HepG2 (cell line): ENCODE data around the gene SERPINB6. TPM values are rescaled to one million over a fixed set of nuclear protein-coding genes. Genes with fewer than 3 reads are reported as not detected.
A peak's percentile ranks its signal among the peaks of the same experiment; 100 is the strongest.

Source experiments
- ATAC-seq: fragments of 200-7000 bp; cut with Tn5 transposase; 3 replicates; pipeline ENCODE4 v1.9.1; 2020; ENCODE audit warnings: mild to moderate bottlenecking, moderate library complexity
- BruUV-seq: library from RNA; stranded (reverse); fragments of 400-500 nt; replicated peaks from 2 replicates; lab custom pipeline; 2021; lab: Mats Ljungman, UMichigan
- CTCF ChIA-PET: fragments of 300-600 bp; formaldehyde crosslinking; extraction: SDS; loops from one replicate; lab custom pipeline; 2021; ENCODE audit warnings: low total read pairs, inconsistent platforms, low intra/inter-chr PET ratio; lab: Yijun Ruan, JAX
- POLR2A ChIA-PET: fragments of 350-600 bp; sonication (Branson Sonifier 250); formaldehyde crosslinking; loops from one replicate; lab custom pipeline; 2020; ENCODE audit warnings: antibody characterized with exemption, inconsistent platforms; lab: Yijun Ruan, JAX
- DNase-seq: peaks from one replicate; pipeline ENCODE4 v3.0.0-alpha.2; 2015; ENCODE audit warnings: low spot score
- FAIRE-seq: peaks from 3 replicates; lab custom pipeline; 2011; peaks lifted over from hg19 to GRCh38; lab: Jason Lieb, UNC
- H2AFZ ChIP-seq: one replicate; pipeline ENCODE4 v1.6.1; 2011; ENCODE audit warnings: low read length, inconsistent platforms
- H3K27ac ChIP-seq: fragments of 300-600 bp; 3 replicates; pipeline ENCODE4 v1.8.0; 2011; ENCODE audit warnings: mixed run types, mild to moderate bottlenecking, mixed read lengths, low read length, inconsistent platforms; ENCODE audit not compliant: insufficient read depth; ENCODE audit errors: extremely low read length
- H3K27me3 ChIP-seq, 2 experiments: fragments of 200-600 bp in 1 of 2; 2 replicates in 1 of 2; 3 replicates in 1 of 2; pipeline versions ENCODE4 v1.6.0 to v1.8.0; 2011; ENCODE audit warnings: low read length in 2 of 2, mild to moderate bottlenecking in 2 of 2, moderate library complexity in 2 of 2, inconsistent platforms in 1 of 2; ENCODE audit not compliant: insufficient read depth in 2 of 2, control insufficient read depth in 1 of 2
- H3K36me3 ChIP-seq, 2 experiments: fragments of 200-600 bp in 1 of 2; replicated peaks in 1 of 2; 2 replicates in 1 of 2; 3 replicates in 1 of 2; pipeline versions ENCODE4 v1.5.1 to v1.8.0; 2011; ENCODE audit warnings: low read length in 2 of 2, inconsistent platforms in 1 of 2; ENCODE audit not compliant: insufficient read depth in 2 of 2, control insufficient read depth in 1 of 2
- H3K4me1 ChIP-seq: 2 replicates; pipeline ENCODE4 v1.5.1; 2012; ENCODE audit warnings: low read length, inconsistent platforms; ENCODE audit not compliant: insufficient read depth
- H3K4me2 ChIP-seq: 2 replicates; pipeline ENCODE4 v1.6.0; 2011; ENCODE audit warnings: low read depth, low read length, inconsistent platforms
- H3K4me3 ChIP-seq, 3 experiments: fragments of 200-600 bp in 1 of 3; sonication (generic), shearing (Covaris generic) in 1 of 3; replicated peaks in 1 of 3; 2 replicates each; pipeline ENCODE4 v1.5.1; 2011 to 2016; ENCODE audit warnings: low read length in 3 of 3, inconsistent platforms in 2 of 3, low read depth in 2 of 3, mild to moderate bottlenecking in 2 of 3, control low read depth in 1 of 3, mixed read lengths in 1 of 3; ENCODE audit not compliant: insufficient read depth in 1 of 3
- H3K79me2 ChIP-seq: one replicate; pipeline ENCODE4 v1.6.1; 2011; ENCODE audit warnings: low read length, inconsistent platforms; ENCODE audit not compliant: insufficient read depth
- H3K9ac ChIP-seq: 2 replicates; pipeline ENCODE4 v1.6.0; 2011; ENCODE audit warnings: mild to moderate bottlenecking, low read depth, low read length, inconsistent platforms; ENCODE audit not compliant: insufficient read depth
- H3K9me3 ChIP-seq: 2 replicates; pipeline ENCODE4 v1.5.1; 2012; ENCODE audit warnings: mild to moderate bottlenecking, low read length
- H4K20me1 ChIP-seq: 2 replicates; pipeline ENCODE4 v1.6.0; 2011; ENCODE audit warnings: inconsistent platforms, mild to moderate bottlenecking, low read length, moderate library complexity; ENCODE audit not compliant: insufficient read depth
- ATF1 ChIP-seq: IDR thresholded peaks from 2 replicates; pipeline ENCODE4 v1.6.1; 2016; ENCODE audit warnings: mild to moderate bottlenecking, control low read depth
- DPF2 ChIP-seq: sonication (generic); formaldehyde crosslinking; IDR thresholded peaks from 2 replicates; pipeline ENCODE4 v1.4.0; 2020; ENCODE audit warnings: mild to moderate bottlenecking, low read depth, missing genetic modification reagents, borderline replicate concordance
- EHMT2 ChIP-seq: fragments of 200-600 bp; sonication (generic); IDR thresholded peaks from 2 replicates; pipeline ENCODE4 v1.7.0; 2017; ENCODE audit warnings: antibody characterized with exemption, low read depth, low read length, borderline replicate concordance
- ETV6 ChIP-seq: sonication (generic); formaldehyde crosslinking; conservative IDR thresholded peaks from 2 replicates; pipeline ENCODE4 v1.4.0; 2020; ENCODE audit warnings: missing genetic modification reagents
- HMG20B ChIP-seq: conservative IDR thresholded peaks from 2 replicates; pipeline ENCODE4 v1.6.1; 2016; ENCODE audit warnings: missing genetic modification reagents, missing compliant biosample characterization
- HNRNPL ChIP-seq: fragments of 200-400 bp; formaldehyde crosslinking; IDR thresholded peaks from 2 replicates; pipeline ENCODE4 v1.6.1; 2017; ENCODE audit warnings: mild to moderate bottlenecking, low read depth, low read length
- NFKBIZ ChIP-seq: IDR thresholded peaks from 2 replicates; pipeline ENCODE4 v1.6.1; 2018; ENCODE audit warnings: missing genetic modification reagents, missing compliant biosample characterization
- RFXANK ChIP-seq: IDR thresholded peaks from 2 replicates; pipeline ENCODE4 v1.6.1; 2016
- TP53 ChIP-seq: sonication (generic); formaldehyde crosslinking; conservative IDR thresholded peaks from 2 replicates; pipeline ENCODE4 v1.4.0; 2020; ENCODE audit warnings: missing genetic modification reagents
- ZBTB43 ChIP-seq: sonication (generic); formaldehyde crosslinking; conservative IDR thresholded peaks from 2 replicates; pipeline ENCODE4 v1.4.0; 2020; ENCODE audit warnings: missing genetic modification reagents
- ZNF251 ChIP-seq: sonication (generic); formaldehyde crosslinking; IDR thresholded peaks from 2 replicates; pipeline ENCODE4 v1.9.0; 2021; ENCODE audit warnings: mild to moderate bottlenecking, missing genetic modification reagents
- ZNF576 ChIP-seq: sonication (generic); formaldehyde crosslinking; IDR thresholded peaks from 2 replicates; pipeline ENCODE4 v1.4.0; 2020; ENCODE audit warnings: mild to moderate bottlenecking, missing genetic modification reagents
- ZNF670 ChIP-seq: sonication (generic); formaldehyde crosslinking; IDR thresholded peaks from 2 replicates; pipeline ENCODE4 v1.8.0; 2022; ENCODE audit warnings: mild to moderate bottlenecking, missing genetic modification reagents, borderline replicate concordance
- ZNF781 ChIP-seq: sonication (generic); formaldehyde crosslinking; IDR thresholded peaks from 2 replicates; pipeline ENCODE4 v1.5.1; 2020; ENCODE audit warnings: borderline replicate concordance, mild to moderate bottlenecking, missing genetic modification reagents; ENCODE audit errors: not compliant biosample characterization
- ZNF790 ChIP-seq: sonication (generic); formaldehyde crosslinking; IDR thresholded peaks from 2 replicates; pipeline ENCODE4 v1.8.0; 2022; ENCODE audit warnings: missing genetic modification reagents, mild to moderate bottlenecking, borderline replicate concordance
- ZNF839 ChIP-seq: sonication (generic); formaldehyde crosslinking; IDR thresholded peaks from 2 replicates; pipeline ENCODE4 v1.4.0; 2020; ENCODE audit warnings: missing genetic modification reagents, mild to moderate bottlenecking, borderline replicate concordance
- ZSCAN31 ChIP-seq: sonication (generic); formaldehyde crosslinking; IDR thresholded peaks from 2 replicates; pipeline ENCODE4 v1.5.0; 2020; ENCODE audit warnings: low read depth, mild to moderate bottlenecking, missing genetic modification reagents
- ZSCAN5A ChIP-seq: sonication (generic); formaldehyde crosslinking; IDR thresholded peaks from 2 replicates; pipeline ENCODE4 v1.8.0; 2022; ENCODE audit warnings: mild to moderate bottlenecking, missing genetic modification reagents, borderline replicate concordance
- WGBS: methylation state at CpG from one replicate; pipeline ENCODE4 v1.1.6; 2017; ENCODE audit warnings: low lambda C conversion rate; 5-methylcytosine and 5-hydroxymethylcytosine counted together
- in situ Hi-C: cut with HindIII; loops from 2 replicates; pipeline ENCODE4 v1.10.0; 2017; ENCODE audit warnings: low pct_unique_long_range_greater_than_20kb; ENCODE audit not compliant: extremely low pct_ligation_motif_present
- intact Hi-C: fragments of 100-400 bp; cut with micrococcal nuclease; formaldehyde crosslinking; loops from one replicate; pipeline ENCODE4 v1.10.0; 2022; ENCODE audit not compliant: unreplicated experiment
- polyA plus RNA-seq, 8 experiments: library from polyadenylated mRNA; depleted of rRNA in 3 of 8; stranded (reverse) in 7 of 8; unstranded in 1 of 8; fragments of >200 nt; fragmentation: Illumina TruSeq in 4 of 8; extraction: Trizol in 4 of 8; gene quantifications; 2 replicates each; pipeline versions ENCODE4 v1.2.1 to v1.2.3, GENCODE V29; 2011 to 2016; ENCODE audit warnings: low read depth in 4 of 8, missing spikeins in 1 of 8, mixed read lengths in 1 of 8; ENCODE audit not compliant: insufficient read depth in 1 of 8
- total RNA-seq, 5 experiments: library from RNA; depleted of rRNA; stranded (reverse); fragments of >200 nt; fragmentation: Illumina TruSeq; extraction: Trizol; gene quantifications; 2 replicates each; pipeline ENCODE4 v1.2.3, GENCODE V29; 2016; ENCODE audit warnings: low read depth in 1 of 5

SERPINB6 gene
- total and polyA plus RNA-seq, 2 of the 13 experiments (the other 11 are each of a cell fraction or from before 2014, with no cell fraction given), result 38.2 to 61.3 TPM

- TF ChIP-seq ETV6 (CRISPR knock-in tag) (0 out of 2 replicates have a peak, but pooled peaks have one; percentile 39), ZNF790 (CRISPR knock-in tag) (no peak), DPF2 (CRISPR knock-in tag) (no peak), ZNF251 (no peak), ZSCAN31 (CRISPR knock-in tag) (no peak), HNRNPL (no peak), ZNF839 (no peak)
Measured at GRCh38 chr6:2990248-2990931, 19.0 kb upstream of the SERPINB6 start (continued).

GRCh38 chr6:2989332-2990247 lies 18.2 kb upstream of the SERPINB6 start:
- Histone ChIP-seq H3K36me3 (no peaks in the 10 kb centered on the region), H3K27ac (peak overlapping the region; percentile 96), H3K27me3 (no peaks in the 10 kb centered on the region; a peak in 1 of 5 replicates), H3K4me3 (peak overlapping the region; percentile 72 to 81 (median 78)), H3K79me2 (no peaks in the 10 kb centered on the region), H2AFZ (peak overlapping the region; percentile 99), H3K9me3 (no peaks in the 10 kb centered on the region), H3K4me1 (peaks cover 70% of the 10 kb centered on the region), H3K9ac (peak overlapping the region; percentile 94), H3K4me2 (peak overlapping the region; percentile 84), H4K20me1 (no peaks in the 10 kb centered on the region)
- POLR2A ChIA-PET, result interaction anchor here (0.6 to 5.0 kb wide), 27 partner anchors 8 to 1031 kb away, joined by 3 to 118 read pairs (median 7); partner anchors contain the start of genes NQO2, RIPK1, SERPINB1 and SERPINB6
- peak; percentile 97 for DNase-seq
- 1% methylated on average over 22 of the region's 22 CpGs for WGBS
- in situ Hi-C loops (loop anchor here (5.0 to 10.0 kb wide), 2 partner anchors 37 to 265 kb away; partner anchors contain the start of gene PSMG4), intact Hi-C loops (loop anchor here (1.0 to 2.0 kb wide), 3 partner anchors 19 to 143 kb away; partner anchors contain the start of gene SERPINB6)
- BruUV-seq, result no TSS peak
- CTCF ChIA-PET, result interaction anchor here (1.1 to 4.4 kb wide), 4 partner anchors 37 to 199 kb away, joined by 3 to 60 read pairs (median 5); no protein-coding TSS in a partner anchor
- peak; percentile 50 for FAIRE-seq
- ATAC-seq, result peak; percentile 74
- TF ChIP-seq ZSCAN31 (CRISPR knock-in tag) (no peak), ZNF576 (CRISPR knock-in tag) (no peak), TP53 (CRISPR knock-in tag) (no peak), NFKBIZ (no peak), HNRNPL (no peak), ATF1 (CRISPR knock-in tag) (peak; percentile 44; the same call in 1 of the 2 replicates), ZSCAN5A (CRISPR knock-in tag) (no peak), RFXANK (CRISPR knock-in tag) (peak; percentile 40; the same call in 1 of the 2 replicates), EHMT2 (peak; percentile 63; the same call in 1 of the 2 replicates), ZBTB43 (CRISPR knock-in tag) (no peak), ZNF781 (CRISPR knock-in tag) (peak; percentile 34), HMG20B (CRISPR knock-in tag) (no peak), ZNF670 (CRISPR knock-in tag) (no peak)
